ENCODE data around the gene SORBS1.

SORBS1 gene

GRCh38 chr10:95374597-95375209 is 186.5 kb downstream of the SORBS1 start:
- TF ChIP-seq ZFP3 (CRISPR knock-in tag; IDR thresholded peaks at IDR 0.05) = no peak
- no peak for TF ChIP-seq PPARA (CRISPR knock-in tag; IDR thresholded peaks at IDR 0.05; ENCODE audit: borderline replicate concordance)
- TF ChIP-seq GLIS3 (CRISPR knock-in tag; IDR thresholded peaks at IDR 0.05) = no peak
- TF ChIP-seq, protein P1, sequence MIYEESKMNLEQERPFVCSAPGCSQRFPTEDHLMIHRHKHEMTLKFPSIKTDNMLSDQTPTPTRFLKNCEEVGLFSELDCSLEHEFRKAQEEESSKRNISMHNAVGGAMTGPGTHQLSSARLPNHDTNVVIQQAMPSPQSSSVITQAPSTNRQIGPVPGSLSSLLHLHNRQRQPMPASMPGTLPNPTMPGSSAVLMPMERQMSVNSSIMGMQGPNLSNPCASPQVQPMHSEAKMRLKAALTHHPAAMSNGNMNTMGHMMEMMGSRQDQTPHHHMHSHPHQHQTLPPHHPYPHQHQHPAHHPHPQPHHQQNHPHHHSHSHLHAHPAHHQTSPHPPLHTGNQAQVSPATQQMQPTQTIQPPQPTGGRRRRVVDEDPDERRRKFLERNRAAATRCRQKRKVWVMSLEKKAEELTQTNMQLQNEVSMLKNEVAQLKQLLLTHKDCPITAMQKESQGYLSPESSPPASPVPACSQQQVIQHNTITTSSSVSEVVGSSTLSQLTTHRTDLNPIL (CRISPR knock-in tag; IDR thresholded peaks at IDR 0.05; ENCODE audit: low read depth) = no peak
- TF ChIP-seq ZNF70 (CRISPR knock-in tag; IDR thresholded peaks at IDR 0.05) = no peak
- no peak for TF ChIP-seq SNAI2 (CRISPR knock-in tag; IDR thresholded peaks at IDR 0.05)
- TF ChIP-seq ZNF565 (CRISPR knock-in tag; conservative IDR thresholded peaks at IDR 0.05; ENCODE audit: low read depth) = no peak
- TF ChIP-seq ZC3H10 (CRISPR knock-in tag; IDR thresholded peaks at IDR 0.05) = no peak
- no peak for TF ChIP-seq RARB (CRISPR knock-in tag; IDR thresholded peaks at IDR 0.05)
- TF ChIP-seq ISL1 (CRISPR knock-in tag; IDR thresholded peaks at IDR 0.05) = no peak
- no peak for TF ChIP-seq TCF4 (CRISPR knock-in tag; IDR thresholded peaks at IDR 0.05; ENCODE audit: borderline replicate concordance)
- no peak for TF ChIP-seq TOX (CRISPR knock-in tag; IDR thresholded peaks at IDR 0.05; ENCODE audit: borderline replicate concordance)
- TF ChIP-seq ZNF8 (CRISPR knock-in tag; IDR thresholded peaks at IDR 0.05) = no peak
- TF ChIP-seq TSHZ2 (CRISPR knock-in tag; IDR thresholded peaks at IDR 0.05) = no peak
- no peak for TF ChIP-seq OSR1 (CRISPR knock-in tag; IDR thresholded peaks at IDR 0.05)
- TF ChIP-seq ARNTL (CRISPR knock-in tag; IDR thresholded peaks at IDR 0.05; ENCODE audit: borderline replicate concordance, low read depth) = no peak
- TF ChIP-seq BACH2 (CRISPR knock-in tag; IDR thresholded peaks at IDR 0.05; ENCODE audit: borderline replicate concordance) = no peak
- ATAC-seq = peak; percentile 97

DNA sequence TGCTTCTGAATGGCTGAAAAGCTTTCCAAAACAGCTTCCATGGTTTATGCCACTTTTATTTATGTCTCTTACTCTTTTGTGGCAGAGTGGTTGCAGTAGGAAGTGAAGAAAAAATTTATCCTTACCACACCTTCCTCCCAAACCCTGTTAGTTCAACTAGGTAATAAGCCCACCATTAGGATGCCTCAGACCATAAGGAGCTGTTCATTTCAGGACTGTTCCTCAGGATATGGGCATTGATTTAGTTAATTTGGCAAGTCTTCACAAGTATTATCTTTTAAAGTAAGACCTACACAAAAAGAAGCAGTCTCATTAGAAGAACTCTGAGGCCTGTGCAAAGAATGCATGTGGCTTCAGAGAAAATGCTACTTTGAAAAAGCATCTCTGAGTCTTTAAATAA is 187.5 kb downstream of the SORBS1 start:
- ATAC-seq = no peak
- TF ChIP-seq BACH2 (CRISPR knock-in tag; IDR thresholded peaks at IDR 0.05; ENCODE audit: borderline replicate concordance) = no peak
- TF ChIP-seq GLIS3 (CRISPR knock-in tag; IDR thresholded peaks at IDR 0.05) = no peak
- no peak for TF ChIP-seq ESRRG (CRISPR knock-in tag; IDR thresholded peaks at IDR 0.05)
- TF ChIP-seq ZFP30 (CRISPR knock-in tag; IDR thresholded peaks at IDR 0.05) = no peak
- no peak for TF ChIP-seq TSHZ2 (CRISPR knock-in tag; IDR thresholded peaks at IDR 0.05)
- no peak for TF ChIP-seq ARNTL (CRISPR knock-in tag; IDR thresholded peaks at IDR 0.05; ENCODE audit: borderline replicate concordance, low read depth)
- TF ChIP-seq CSRNP3 (CRISPR knock-in tag; IDR thresholded peaks at IDR 0.05) = no peak
- TF ChIP-seq, protein P2, sequence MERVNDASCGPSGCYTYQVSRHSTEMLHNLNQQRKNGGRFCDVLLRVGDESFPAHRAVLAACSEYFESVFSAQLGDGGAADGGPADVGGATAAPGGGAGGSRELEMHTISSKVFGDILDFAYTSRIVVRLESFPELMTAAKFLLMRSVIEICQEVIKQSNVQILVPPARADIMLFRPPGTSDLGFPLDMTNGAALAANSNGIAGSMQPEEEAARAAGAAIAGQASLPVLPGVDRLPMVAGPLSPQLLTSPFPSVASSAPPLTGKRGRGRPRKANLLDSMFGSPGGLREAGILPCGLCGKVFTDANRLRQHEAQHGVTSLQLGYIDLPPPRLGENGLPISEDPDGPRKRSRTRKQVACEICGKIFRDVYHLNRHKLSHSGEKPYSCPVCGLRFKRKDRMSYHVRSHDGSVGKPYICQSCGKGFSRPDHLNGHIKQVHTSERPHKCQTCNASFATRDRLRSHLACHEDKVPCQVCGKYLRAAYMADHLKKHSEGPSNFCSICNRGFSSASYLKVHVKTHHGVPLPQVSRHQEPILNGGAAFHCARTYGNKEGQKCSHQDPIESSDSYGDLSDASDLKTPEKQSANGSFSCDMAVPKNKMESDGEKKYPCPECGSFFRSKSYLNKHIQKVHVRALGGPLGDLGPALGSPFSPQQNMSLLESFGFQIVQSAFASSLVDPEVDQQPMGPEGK (CRISPR knock-in tag; IDR thresholded peaks at IDR 0.05; ENCODE audit: borderline replicate concordance) = no peak
- no peak for TF ChIP-seq ZNF565 (CRISPR knock-in tag; conservative IDR thresholded peaks at IDR 0.05; ENCODE audit: low read depth)
- TF ChIP-seq PPARA (CRISPR knock-in tag; IDR thresholded peaks at IDR 0.05; ENCODE audit: borderline replicate concordance) = no peak
- TF ChIP-seq, protein P1 (CRISPR knock-in tag; IDR thresholded peaks at IDR 0.05; ENCODE audit: low read depth) = no peak
- TF ChIP-seq ZNF70 (CRISPR knock-in tag; IDR thresholded peaks at IDR 0.05) = no peak

All from SK-N-SH treated with all-trans-retinoic acid at 6 μM for 48 hours (cell line).